Measurements from ENCODE around the gene RPS6KB1. TPM values are rescaled to one million over a fixed set of nuclear protein-coding genes. Genes with fewer than 3 reads are reported as not detected.
"Not testable (repeated sequence)": the region's sequence is repeated elsewhere in the genome, so short reads cannot be mapped to it uniquely, and the experiment has no call there.

RPS6KB1 gene
- total and polyA plus RNA-seq, 2 donors from 2014 or later = 10.5 to 34.8 TPM

GRCh38 chr17:59914274-59914854 lies 21.4 kb downstream of the RPS6KB1 start:
- H3K4me1 ChIP-seq (ENCODE audit: control insufficient read depth in 2 of 3, insufficient read depth in 2 of 3, low read depth in 1 of 3, low read length in 3 of 3) = no peaks in the 10 kb centered on the region
- H3K9ac ChIP-seq (ENCODE audit: low read length in 3 of 3) = no peak overlapping the region
- H3K9me3 ChIP-seq (ENCODE audit: control insufficient read depth in 2 of 3, insufficient read depth in 1 of 3, low read length in 3 of 3) = no peaks in the 10 kb centered on the region
- H3K27me3 ChIP-seq (ENCODE audit: control insufficient read depth, insufficient read depth, low read length) = no peaks in the 10 kb centered on the region
- FAIRE-seq = peak; percentile 94
- DNase-seq = peak in 2 of 5 donors; percentile 47 to 74
- H3K4me3 ChIP-seq (ENCODE audit: low read length in 3 of 3) = no peak overlapping the region
- intact Hi-C loops (cut with DNase I) = no loop called here
- H3K27ac ChIP-seq (ENCODE audit: low read depth in 2 of 2, low read length in 2 of 2) = no peak overlapping the region
- peaks cover 4 to 13% (median 10%) of the 10 kb centered on the region in 3 donors for H3K36me3 ChIP-seq (ENCODE audit: control insufficient read depth in 2 of 3, insufficient read depth in 3 of 3, low read length in 3 of 3)
- TF ChIP-seq, protein P1, sequence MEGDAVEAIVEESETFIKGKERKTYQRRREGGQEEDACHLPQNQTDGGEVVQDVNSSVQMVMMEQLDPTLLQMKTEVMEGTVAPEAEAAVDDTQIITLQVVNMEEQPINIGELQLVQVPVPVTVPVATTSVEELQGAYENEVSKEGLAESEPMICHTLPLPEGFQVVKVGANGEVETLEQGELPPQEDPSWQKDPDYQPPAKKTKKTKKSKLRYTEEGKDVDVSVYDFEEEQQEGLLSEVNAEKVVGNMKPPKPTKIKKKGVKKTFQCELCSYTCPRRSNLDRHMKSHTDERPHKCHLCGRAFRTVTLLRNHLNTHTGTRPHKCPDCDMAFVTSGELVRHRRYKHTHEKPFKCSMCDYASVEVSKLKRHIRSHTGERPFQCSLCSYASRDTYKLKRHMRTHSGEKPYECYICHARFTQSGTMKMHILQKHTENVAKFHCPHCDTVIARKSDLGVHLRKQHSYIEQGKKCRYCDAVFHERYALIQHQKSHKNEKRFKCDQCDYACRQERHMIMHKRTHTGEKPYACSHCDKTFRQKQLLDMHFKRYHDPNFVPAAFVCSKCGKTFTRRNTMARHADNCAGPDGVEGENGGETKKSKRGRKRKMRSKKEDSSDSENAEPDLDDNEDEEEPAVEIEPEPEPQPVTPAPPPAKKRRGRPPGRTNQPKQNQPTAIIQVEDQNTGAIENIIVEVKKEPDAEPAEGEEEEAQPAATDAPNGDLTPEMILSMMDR (IDR thresholded peaks at IDR 0.05; ENCODE audit: borderline replicate concordance, extremely low read depth, insufficient read depth) = peak; percentile 51

DNA sequence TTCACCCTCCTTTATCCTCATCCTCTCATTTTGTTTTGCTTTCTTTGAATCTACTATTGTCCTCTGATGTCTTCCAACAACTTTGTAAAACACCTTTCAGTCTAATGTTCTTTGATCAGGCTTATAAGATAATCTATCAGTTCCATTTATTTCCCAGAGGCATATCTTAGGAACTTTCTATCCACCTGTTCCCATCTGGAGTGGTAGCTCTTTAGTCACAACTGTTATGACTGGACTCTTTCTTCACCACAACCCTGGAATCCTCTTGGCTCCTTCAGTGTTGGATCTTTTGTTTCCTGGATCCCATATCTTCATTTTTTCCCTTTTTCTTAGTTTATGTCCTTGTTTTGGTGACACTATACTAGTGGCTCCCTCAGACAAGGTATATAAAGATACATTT lies 23.5 kb downstream of the RPS6KB1 start:
- H3K36me3 ChIP-seq (ENCODE audit: control insufficient read depth in 2 of 3, insufficient read depth in 3 of 3, low read length in 3 of 3) = peaks cover 4 to 13% (median 10%) of the 10 kb centered on the region in 3 donors
- TF ChIP-seq, protein P1 (IDR thresholded peaks at IDR 0.05; ENCODE audit: borderline replicate concordance, extremely low read depth, insufficient read depth) = no peak
- FAIRE-seq (no peak), DNase-seq (no peak)
- no peak overlapping the region for H3K27ac ChIP-seq (ENCODE audit: low read depth in 2 of 2, low read length in 2 of 2)
- H3K9me3 ChIP-seq (ENCODE audit: control insufficient read depth in 2 of 3, insufficient read depth in 1 of 3, low read length in 3 of 3) = no peaks in the 10 kb centered on the region
- no peak overlapping the region for H3K9ac ChIP-seq (ENCODE audit: low read length in 3 of 3)
- no peak overlapping the region for H3K4me3 ChIP-seq (ENCODE audit: low read length in 3 of 3)
- H3K4me1 ChIP-seq (ENCODE audit: control insufficient read depth in 2 of 3, insufficient read depth in 2 of 3, low read depth in 1 of 3, low read length in 3 of 3) = no peaks in the 10 kb centered on the region
- intact Hi-C loops (cut with DNase I) = no loop called here
- H3K27me3 ChIP-seq (ENCODE audit: control insufficient read depth, insufficient read depth, low read length) = no peaks in the 10 kb centered on the region

DNA sequence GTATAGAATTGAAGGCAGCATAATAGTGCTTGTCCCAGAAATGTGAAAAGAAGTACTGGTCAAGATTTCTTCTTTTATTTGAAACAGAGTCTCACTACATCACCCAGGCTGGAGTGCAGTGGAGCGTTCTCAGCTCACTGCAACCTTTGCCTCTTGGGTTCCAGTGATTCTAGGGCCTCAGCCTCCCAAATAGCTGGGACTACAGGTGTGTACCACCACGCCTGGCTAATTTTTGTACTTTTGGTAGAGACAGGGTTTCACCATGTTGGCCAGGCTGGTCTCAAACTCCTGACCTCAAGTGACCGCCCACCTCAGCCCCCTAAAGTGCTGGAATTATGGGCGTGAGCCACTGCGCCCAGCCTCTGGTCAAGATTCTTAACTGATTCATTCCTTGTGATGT lies 27.7 kb downstream of the RPS6KB1 start:
- H3K4me1 ChIP-seq (ENCODE audit: control insufficient read depth in 2 of 3, insufficient read depth in 2 of 3, low read depth in 1 of 3, low read length in 3 of 3); H3K27me3 ChIP-seq (ENCODE audit: control insufficient read depth, insufficient read depth, low read length); intact Hi-C loops (cut with DNase I); DNase-seq; H3K9ac ChIP-seq (ENCODE audit: low read length in 3 of 3); FAIRE-seq; H3K4me3 ChIP-seq (ENCODE audit: low read length in 3 of 3); H3K9me3 ChIP-seq (ENCODE audit: control insufficient read depth in 2 of 3, insufficient read depth in 1 of 3, low read length in 3 of 3); H3K27ac ChIP-seq (ENCODE audit: low read depth in 2 of 2, low read length in 2 of 2); H3K36me3 ChIP-seq (ENCODE audit: control insufficient read depth in 2 of 3, insufficient read depth in 3 of 3, low read length in 3 of 3): not testable (repeated sequence)

DNA sequence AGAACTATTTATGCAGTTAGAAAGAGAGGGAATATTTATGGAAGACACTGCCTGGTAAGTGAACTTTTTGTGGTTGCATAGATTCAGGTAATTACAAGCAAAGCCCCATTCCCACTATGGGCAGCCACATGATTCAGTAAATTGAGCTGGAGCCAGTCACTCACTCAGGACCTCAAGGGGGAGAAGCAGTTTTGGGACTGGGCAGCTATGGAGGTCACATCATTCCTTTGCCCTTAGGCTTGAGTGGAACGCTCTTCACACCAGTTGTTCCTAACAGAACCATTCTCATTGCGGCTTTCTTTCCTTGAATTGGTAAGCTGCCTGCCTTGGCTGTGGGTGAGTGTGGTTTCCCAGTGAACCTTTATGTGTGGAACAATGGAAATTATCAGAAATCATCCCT lies 37.2 kb downstream of the RPS6KB1 start:
- DNase-seq = not testable (repeated sequence)

DNA sequence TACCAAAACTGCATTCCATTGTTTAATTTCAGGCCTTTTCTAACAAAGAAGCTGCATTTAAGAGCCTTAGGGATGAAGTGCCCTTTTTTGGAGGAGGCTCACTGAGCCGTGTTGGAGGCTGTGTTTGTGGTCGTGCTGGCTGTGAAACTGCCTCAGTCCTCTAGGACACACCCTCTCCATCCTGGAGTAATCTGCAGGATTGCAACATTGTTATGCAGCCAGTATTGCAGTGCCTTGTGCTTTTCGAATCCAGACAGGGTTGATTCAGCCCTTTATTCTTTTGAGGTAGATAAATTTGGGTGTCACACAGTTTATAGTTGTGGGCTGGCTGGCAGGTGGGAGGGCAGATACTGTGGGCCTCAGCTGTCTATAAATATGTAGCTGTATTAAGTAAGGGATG lies 37.8 kb downstream of the RPS6KB1 start:
- H3K27me3 ChIP-seq (ENCODE audit: control insufficient read depth, insufficient read depth, low read length); H3K4me3 ChIP-seq (ENCODE audit: low read length in 3 of 3); intact Hi-C loops (cut with DNase I); H3K9me3 ChIP-seq (ENCODE audit: control insufficient read depth in 2 of 3, insufficient read depth in 1 of 3, low read length in 3 of 3); FAIRE-seq; H3K9ac ChIP-seq (ENCODE audit: low read length in 3 of 3); H3K4me1 ChIP-seq (ENCODE audit: control insufficient read depth in 2 of 3, insufficient read depth in 2 of 3, low read depth in 1 of 3, low read length in 3 of 3); DNase-seq; H3K27ac ChIP-seq (ENCODE audit: low read depth in 2 of 2, low read length in 2 of 2): not testable (repeated sequence)
- H3K36me3 ChIP-seq (ENCODE audit: control insufficient read depth in 2 of 3, insufficient read depth in 3 of 3, low read length in 3 of 3) = peaks cover 0 to 43% (median 11%) of the 10 kb centered on the region in 3 donors

More for the DNA sequence above, 37.2 kb downstream of the RPS6KB1 start:
- FAIRE-seq; H3K9me3 ChIP-seq (ENCODE audit: control insufficient read depth in 2 of 3, insufficient read depth in 1 of 3, low read length in 3 of 3); H3K4me1 ChIP-seq (ENCODE audit: control insufficient read depth in 2 of 3, insufficient read depth in 2 of 3, low read depth in 1 of 3, low read length in 3 of 3); H3K4me3 ChIP-seq (ENCODE audit: low read length in 3 of 3); H3K27ac ChIP-seq (ENCODE audit: low read depth in 2 of 2, low read length in 2 of 2); H3K27me3 ChIP-seq (ENCODE audit: control insufficient read depth, insufficient read depth, low read length); intact Hi-C loops (cut with DNase I); H3K9ac ChIP-seq (ENCODE audit: low read length in 3 of 3): not testable (repeated sequence)
- H3K36me3 ChIP-seq (ENCODE audit: control insufficient read depth in 2 of 3, insufficient read depth in 3 of 3, low read length in 3 of 3) = peaks cover 0 to 49% (median 11%) of the 10 kb centered on the region in 3 donors

DNA sequence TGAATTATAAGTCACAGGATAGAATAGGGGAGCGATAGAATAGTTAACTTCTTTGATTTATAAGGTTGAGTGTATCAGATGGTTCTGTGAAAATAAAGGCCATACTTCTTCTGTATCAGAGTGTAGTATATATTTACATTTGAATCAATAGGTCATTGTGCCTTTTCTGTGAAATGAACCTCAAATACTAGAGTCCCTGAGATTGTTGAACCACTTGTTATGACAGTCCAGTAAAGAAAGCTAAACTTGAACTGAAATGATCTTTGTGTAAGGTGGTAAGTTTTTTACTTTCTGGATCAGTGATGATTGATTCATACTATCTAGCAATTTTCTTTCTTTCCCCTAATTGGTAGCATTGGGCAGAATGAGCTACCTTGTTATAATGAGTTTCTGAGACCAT lies 40.4 kb downstream of the RPS6KB1 start:
- H3K4me1 ChIP-seq (ENCODE audit: control insufficient read depth in 2 of 3, insufficient read depth in 2 of 3, low read depth in 1 of 3, low read length in 3 of 3); H3K9ac ChIP-seq (ENCODE audit: low read length in 3 of 3); H3K9me3 ChIP-seq (ENCODE audit: control insufficient read depth in 2 of 3, insufficient read depth in 1 of 3, low read length in 3 of 3); intact Hi-C loops (cut with DNase I); H3K27me3 ChIP-seq (ENCODE audit: control insufficient read depth, insufficient read depth, low read length); H3K27ac ChIP-seq (ENCODE audit: low read depth in 2 of 2, low read length in 2 of 2); FAIRE-seq; DNase-seq; H3K4me3 ChIP-seq (ENCODE audit: low read length in 3 of 3): not testable (repeated sequence)
- H3K36me3 ChIP-seq (ENCODE audit: control insufficient read depth in 2 of 3, insufficient read depth in 3 of 3, low read length in 3 of 3) = peaks cover 0 to 44% (median 14%) of the 10 kb centered on the region in 3 donors

- peaks cover 2 to 20% (median 13%) of the 10 kb centered on the region in 3 donors for H3K36me3 ChIP-seq (ENCODE audit: control insufficient read depth in 2 of 3, insufficient read depth in 3 of 3, low read length in 3 of 3)
- FAIRE-seq; H3K27me3 ChIP-seq (ENCODE audit: control insufficient read depth, insufficient read depth, low read length); H3K4me1 ChIP-seq (ENCODE audit: control insufficient read depth in 2 of 3, insufficient read depth in 2 of 3, low read depth in 1 of 3, low read length in 3 of 3); H3K4me3 ChIP-seq (ENCODE audit: low read length in 3 of 3); H3K27ac ChIP-seq (ENCODE audit: low read depth in 2 of 2, low read length in 2 of 2); H3K9ac ChIP-seq (ENCODE audit: low read length in 3 of 3); intact Hi-C loops (cut with DNase I); H3K9me3 ChIP-seq (ENCODE audit: control insufficient read depth in 2 of 3, insufficient read depth in 1 of 3, low read length in 3 of 3); DNase-seq: not testable (repeated sequence)
Observed at GRCh38 chr17:59940697-59941096, 47.8 kb downstream of the RPS6KB1 start.

Data from kidney (tissue), 14 donors.